GM23248 (cell line): ENCODE measurements around the gene CACNA1E. TPM values are rescaled to one million over a fixed set of nuclear protein-coding genes. Genes with fewer than 3 reads are reported as not detected.

ENCODE experiments used
- DNase-seq: peaks from one replicate; pipeline ENCODE4 v3.0.0-alpha.2; 2015
- H2AFZ ChIP-seq: fragments of 200-600 bp; sonication (generic); 2 replicates; pipeline ENCODE4 v1.6.1; 2016; ENCODE audit warnings: antibody characterized with exemption
- H3F3A ChIP-seq: fragments of 200-600 bp; sonication (generic); 2 replicates; pipeline ENCODE4 v1.6.1; 2016; ENCODE audit warnings: mild to moderate bottlenecking, antibody characterized with exemption, mixed run types; ENCODE audit not compliant: insufficient read depth
- H3K27ac ChIP-seq: fragments of 200-600 bp; sonication (generic); 2 replicates; pipeline ENCODE4 v1.5.1; 2016; ENCODE audit warnings: mild to moderate bottlenecking
- H3K27me3 ChIP-seq: fragments of 200-600 bp; sonication (generic); replicated peaks from 2 replicates; pipeline ENCODE4 v1.6.1; 2016; ENCODE audit warnings: mild to moderate bottlenecking; ENCODE audit not compliant: insufficient read depth
- H3K36me3 ChIP-seq: fragments of 200-600 bp; sonication (generic); 2 replicates; pipeline ENCODE4 v1.6.1; 2016; ENCODE audit warnings: low read depth, mild to moderate bottlenecking
- H3K4me1 ChIP-seq: fragments of 200-600 bp; sonication (generic); 2 replicates; pipeline ENCODE4 v1.6.1; 2016; ENCODE audit warnings: mild to moderate bottlenecking; ENCODE audit not compliant: insufficient read depth
- H3K4me2 ChIP-seq: fragments of 200-600 bp; sonication (generic); one replicate; pipeline ENCODE4 v1.6.1; 2016; ENCODE audit warnings: mild to moderate bottlenecking; ENCODE audit not compliant: unreplicated experiment
- H3K4me3 ChIP-seq: fragments of 200-600 bp; sonication (generic); 2 replicates; pipeline ENCODE4 v1.5.1; 2016; ENCODE audit warnings: mild to moderate bottlenecking
- H3K79me2 ChIP-seq: fragments of 200-600 bp; sonication (generic); 2 replicates; pipeline ENCODE4 v1.6.1; 2016; ENCODE audit warnings: mild to moderate bottlenecking; ENCODE audit not compliant: insufficient read depth
- H3K9ac ChIP-seq: fragments of 200-600 bp; sonication (generic); 2 replicates; pipeline ENCODE4 v1.6.1; 2016; ENCODE audit warnings: mild to moderate bottlenecking
- H3K9me2 ChIP-seq: fragments of 200-600 bp; sonication (generic); 2 replicates; pipeline ENCODE4 v1.6.1; 2016; ENCODE audit warnings: mixed run types, mild to moderate bottlenecking, moderate library complexity; ENCODE audit not compliant: insufficient read depth
- H3K9me3 ChIP-seq: fragments of 200-600 bp; sonication (generic); one replicate; pipeline ENCODE4 v1.6.1; 2017; ENCODE audit warnings: low read depth
- H4K20me1 ChIP-seq: fragments of 200-600 bp; sonication (generic); 2 replicates; pipeline ENCODE4 v1.6.0; 2016; ENCODE audit not compliant: insufficient read depth
- EZH2 ChIP-seq: fragments of 200-600 bp; sonication (generic); IDR thresholded peaks from 2 replicates; pipeline ENCODE4 v1.6.1; 2018; ENCODE audit warnings: antibody characterized with exemption, mild to moderate bottlenecking; ENCODE audit not compliant: insufficient read depth, poor library complexity, severe bottlenecking
- EZH2phosphoT487 ChIP-seq: fragments of 200-600 bp; sonication (generic); IDR thresholded peaks from 2 replicates; pipeline ENCODE4 v1.6.1; 2018; ENCODE audit warnings: antibody characterized with exemption, moderate library complexity, mild to moderate bottlenecking, low read depth; ENCODE audit not compliant: insufficient read depth
- WGBS, 2 experiments: methylation state at CpG; one replicate each; pipeline ENCODE4 v1.1.6; 2015 to 2017; ENCODE audit warnings: low lambda C conversion rate in 2 of 2, low coverage in 1 of 2; ENCODE audit errors: missing lambda C conversion rate in 2 of 2; 5-methylcytosine and 5-hydroxymethylcytosine counted together
- in situ Hi-C: fragments of 300-500 bp; cut with MboI; formaldehyde crosslinking; loops from 2 replicates; pipeline ENCODE4 v1.15.0; 2020
- polyA plus RNA-seq: library from polyadenylated mRNA; unstranded; fragments of >200 nt; fragmentation: Nextera tagmentation; extraction: Ambion mirVana; gene quantifications from 2 replicates; pipeline ENCODE4 v1.2.1, GENCODE V29; 2016
- total RNA-seq: library from RNA; depleted of rRNA; stranded (reverse); fragments of >200 nt; shearing (Covaris generic); gene quantifications from 2 replicates; pipeline ENCODE4 v1.2.3, GENCODE V29; 2014

Gene CACNA1E
- total and polyA plus RNA-seq, 2 experiments from 2014 or later, result not detected

DNA sequence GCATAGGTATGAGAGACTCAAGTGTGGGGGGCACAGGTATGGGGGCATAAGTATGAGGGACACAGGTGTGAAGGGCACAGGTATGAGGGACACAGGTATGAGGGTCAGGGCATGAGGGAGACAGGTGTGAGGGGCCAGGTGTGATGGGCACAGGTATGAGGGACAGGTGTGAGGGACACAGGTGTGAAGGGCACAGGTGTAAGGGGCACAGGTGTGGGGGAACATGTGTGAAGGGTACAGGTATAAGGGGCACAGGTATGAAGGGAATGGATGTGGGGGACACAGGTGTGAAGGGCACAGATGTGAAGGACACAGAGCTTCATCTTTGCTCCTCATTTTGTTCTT, 41.2 kb upstream of the CACNA1E start:
- Histone ChIP-seq H3F3A (no peaks in the 10 kb centered on the region), H4K20me1 (no peaks in the 10 kb centered on the region), H3K27me3 (no peaks in the 10 kb centered on the region), H3K9me2 (no peaks in the 10 kb centered on the region), H3K4me1 (no peaks in the 10 kb centered on the region), H3K79me2 (no peaks in the 10 kb centered on the region), H3K36me3 (no peaks in the 10 kb centered on the region), H3K9ac (no peak overlapping the region), H2AFZ (no peak overlapping the region), H3K4me2 (no peak overlapping the region), H3K4me3 (no peak overlapping the region), H3K27ac (no peak overlapping the region), H3K9me3 (no peaks in the 10 kb centered on the region)
- no peak for TF ChIP-seq EZH2phosphoT487
- no peak for TF ChIP-seq EZH2
- DNase-seq, result no peak
- in situ Hi-C loops, result no loop called here

DNA sequence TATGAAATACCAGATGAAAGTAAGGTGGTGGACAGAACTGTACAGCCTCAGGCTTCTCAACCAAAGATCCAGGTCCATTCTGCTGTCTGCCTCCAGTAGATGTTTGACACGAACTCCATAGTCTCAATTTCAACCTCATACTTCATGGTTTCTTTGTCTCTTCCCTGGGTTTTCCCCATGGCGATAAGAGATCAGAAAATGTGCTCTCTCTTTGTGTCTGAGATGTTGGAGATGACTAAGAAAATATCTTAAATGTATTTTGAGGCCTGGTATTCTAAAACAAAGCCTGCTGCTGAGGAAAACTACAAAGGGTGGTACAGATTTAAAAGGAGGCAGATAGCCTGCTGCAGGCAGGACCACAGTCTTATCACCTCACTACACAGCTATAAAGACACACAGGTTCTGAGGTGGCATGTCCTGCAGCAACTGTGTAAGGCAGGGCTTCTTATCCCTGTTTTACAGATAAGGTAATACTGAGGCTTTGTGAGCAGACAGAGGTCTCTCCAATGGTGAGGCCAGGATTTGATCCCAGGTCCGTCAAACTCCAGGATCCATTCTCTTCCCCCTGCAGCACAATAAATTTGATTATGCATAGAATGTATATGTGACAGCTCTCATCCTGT, 40.0 kb upstream of the CACNA1E start:
- WGBS, 2 experiments, result 13 to 21% methylated on average over 3 of the region's 3 CpGs
- Histone ChIP-seq H3K4me1 (no peaks in the 10 kb centered on the region), H3K4me2 (no peak overlapping the region), H3K79me2 (no peaks in the 10 kb centered on the region), H3K9ac (no peak overlapping the region), H3K36me3 (no peaks in the 10 kb centered on the region), H3K9me3 (no peaks in the 10 kb centered on the region), H3K9me2 (no peaks in the 10 kb centered on the region), H3K27me3 (no peaks in the 10 kb centered on the region), H3K27ac (no peak overlapping the region), H2AFZ (no peak overlapping the region), H3F3A (no peaks in the 10 kb centered on the region), H4K20me1 (no peaks in the 10 kb centered on the region), H3K4me3 (no peak overlapping the region)
- TF ChIP-seq EZH2 (no peak), EZH2phosphoT487 (no peak)
- in situ Hi-C loops, result no loop called here
- DNase-seq, result no peak

DNA sequence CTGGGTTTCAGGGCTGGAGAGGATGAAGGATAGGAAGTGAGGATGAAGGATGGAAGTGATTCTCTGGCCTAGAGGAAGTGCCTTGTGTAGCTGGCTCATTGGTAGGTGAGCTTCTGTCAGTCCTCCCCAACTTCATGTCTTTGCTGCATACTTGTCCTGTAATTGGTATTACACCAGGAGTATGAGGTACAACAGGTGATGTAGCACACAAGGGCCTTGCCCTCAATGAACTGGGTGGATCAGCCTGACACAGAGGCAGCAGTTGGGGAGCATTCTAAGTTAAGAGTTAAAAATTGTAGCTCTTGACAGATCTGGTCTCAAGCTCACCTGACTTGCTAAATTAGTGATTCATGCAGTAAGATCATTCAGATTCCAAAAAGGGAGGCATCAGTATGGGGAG, 37.9 kb upstream of the CACNA1E start:
- no peaks in the 10 kb centered on the region for H3K79me2 ChIP-seq
- no peaks in the 10 kb centered on the region for H3K9me3 ChIP-seq
- H3K9ac ChIP-seq, result no peak overlapping the region
- no peak overlapping the region for H3K4me3 ChIP-seq
- no peaks in the 10 kb centered on the region for H3K36me3 ChIP-seq
- no peak overlapping the region for H3K4me2 ChIP-seq
- H3K27me3 ChIP-seq, result no peaks in the 10 kb centered on the region
- H3K9me2 ChIP-seq, result no peaks in the 10 kb centered on the region
- H3K27ac ChIP-seq, result no peak overlapping the region
- no peak for DNase-seq
- no peaks in the 10 kb centered on the region for H4K20me1 ChIP-seq
- H3F3A ChIP-seq, result no peaks in the 10 kb centered on the region
- no peak overlapping the region for H2AFZ ChIP-seq
- no peaks in the 10 kb centered on the region for H3K4me1 ChIP-seq
- in situ Hi-C loops, result no loop called here
- TF ChIP-seq EZH2, result no peak

DNA sequence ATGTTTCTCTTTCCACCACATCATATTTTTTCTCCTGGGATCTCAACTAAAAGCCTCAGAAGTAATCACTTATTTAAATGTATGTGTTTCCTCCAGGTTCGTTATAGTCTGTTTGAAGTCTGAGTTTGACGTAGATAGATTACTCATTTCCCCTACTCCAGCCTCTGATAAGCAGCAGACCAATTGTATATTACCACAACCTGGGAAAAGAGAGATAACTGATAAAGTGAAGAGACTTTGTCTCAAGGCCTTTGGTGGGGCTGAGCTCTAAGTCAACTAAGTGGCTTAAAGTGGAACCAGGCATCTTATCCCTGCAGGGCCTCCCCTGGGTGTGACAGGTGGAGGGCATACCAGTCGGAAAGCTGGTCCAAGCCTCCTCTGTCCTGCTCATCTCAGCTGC, 34.9 kb upstream of the CACNA1E start:
- H3K9me3 ChIP-seq, result no peaks in the 10 kb centered on the region
- TF ChIP-seq EZH2, result no peak
- TF ChIP-seq EZH2phosphoT487, result no peak

DNA sequence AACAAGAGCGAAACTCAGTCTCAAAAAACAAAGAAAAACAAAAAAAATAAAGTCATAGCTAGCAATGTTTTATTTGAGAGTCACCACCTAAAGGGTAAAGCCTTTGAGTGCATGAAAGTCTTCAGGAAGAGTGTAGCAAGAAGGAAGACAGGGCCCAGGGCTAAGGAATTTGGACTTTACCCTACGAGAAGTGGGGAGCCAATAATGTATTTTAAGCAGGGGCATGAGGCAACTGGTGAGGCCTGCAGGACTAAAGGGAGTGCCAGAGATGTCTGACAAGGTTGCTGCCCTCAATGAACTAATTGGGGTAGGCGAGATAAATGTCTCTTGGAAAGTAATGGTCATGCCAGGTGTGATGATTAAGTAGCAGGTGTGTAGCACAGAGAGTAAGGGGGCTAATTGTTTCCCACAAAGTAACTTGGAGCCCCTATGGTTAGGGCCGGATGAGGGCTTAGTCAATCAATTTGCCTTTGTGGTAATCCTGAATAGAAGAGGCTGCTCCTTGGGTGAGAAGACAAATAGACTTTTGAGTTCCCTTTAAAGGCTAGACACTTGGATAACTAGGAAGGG, 31.6 kb upstream of the CACNA1E start:
- 10 to 18% methylated on average over 4 of the region's 4 CpGs for WGBS, 2 experiments
- H4K20me1 ChIP-seq, result no peaks in the 10 kb centered on the region
- no peaks in the 10 kb centered on the region for H3K27me3 ChIP-seq
- no peaks in the 10 kb centered on the region for H3K79me2 ChIP-seq
- H3K4me3 ChIP-seq, result no peak overlapping the region
- DNase-seq, result no peak
- H3K9me3 ChIP-seq, result no peaks in the 10 kb centered on the region
- no peak overlapping the region for H3K4me2 ChIP-seq
- H3K9ac ChIP-seq, result no peak overlapping the region
- TF ChIP-seq EZH2, result no peak
- TF ChIP-seq EZH2phosphoT487, result no peak
- in situ Hi-C loops, result no loop called here
- H3K4me1 ChIP-seq, result no peaks in the 10 kb centered on the region
- no peaks in the 10 kb centered on the region for H3F3A ChIP-seq
- H3K36me3 ChIP-seq, result no peaks in the 10 kb centered on the region
- no peak overlapping the region for H3K27ac ChIP-seq
- H3K9me2 ChIP-seq, result no peaks in the 10 kb centered on the region
- H2AFZ ChIP-seq, result no peak overlapping the region

More for the DNA sequence above, 34.9 kb upstream of the CACNA1E start:
- no peaks in the 10 kb centered on the region for H3F3A ChIP-seq
- in situ Hi-C loops, result no loop called here
- no peak overlapping the region for H3K9ac ChIP-seq
- H3K27ac ChIP-seq, result no peak overlapping the region
- H3K79me2 ChIP-seq, result no peaks in the 10 kb centered on the region
- DNase-seq, result no peak
- no peaks in the 10 kb centered on the region for H3K27me3 ChIP-seq
- WGBS, 2 experiments, result 20 to 27% methylated on average over 3 of the region's 3 CpGs
- no peak overlapping the region for H2AFZ ChIP-seq
- H4K20me1 ChIP-seq, result no peaks in the 10 kb centered on the region
- H3K4me2 ChIP-seq, result no peak overlapping the region
- no peaks in the 10 kb centered on the region for H3K36me3 ChIP-seq
- no peaks in the 10 kb centered on the region for H3K9me2 ChIP-seq
- no peak overlapping the region for H3K4me3 ChIP-seq
- no peaks in the 10 kb centered on the region for H3K4me1 ChIP-seq
